Omental fat pad (tissue), 4 donors: ENCODE results near the gene PALM. TPM values are rescaled to one million over a fixed set of nuclear protein-coding genes. Genes with fewer than 3 reads are reported as not detected.
A peak's percentile ranks its signal among the peaks of the same experiment; 100 is the strongest.

ENCODE experiments used
- ATAC-seq: fragments of 150-250 bp; one replicate; pipeline ENCODE4 v1.9.1; 2016; ENCODE audit warnings: mild to moderate bottlenecking, moderate library complexity; ENCODE audit not compliant: low FRiP score
- DNase-seq: peaks from one replicate; pipeline ENCODE4 v3.0.0-alpha.2; 2019; ENCODE audit warnings: low spot score
- total RNA-seq, 4 donors: library from RNA; depleted of rRNA; stranded (reverse); fragments of >200 nt; gene quantifications; one replicate each; pipeline ENCODE4 v1.1.0, GENCODE V29; 2016
- TF ChIP-seq, protein P1 (sequence below), 3 donors: fragments of 450-650 bp; IDR thresholded peaks; one replicate each; pipeline ENCODE4 v1.5.1; 2016 to 2017; ENCODE audit warnings: antibody characterized with exemption in 3 of 3, mild to moderate bottlenecking in 3 of 3, moderate library complexity in 2 of 3

The PALM gene
- total RNA-seq, 4 donors from 2014 or later: 44.6 to 119 (median 54.8) TPM

GRCh38 chr19:731000-731399 lies 22.3 kb downstream of the PALM start:
- TF ChIP-seq, protein P1, sequence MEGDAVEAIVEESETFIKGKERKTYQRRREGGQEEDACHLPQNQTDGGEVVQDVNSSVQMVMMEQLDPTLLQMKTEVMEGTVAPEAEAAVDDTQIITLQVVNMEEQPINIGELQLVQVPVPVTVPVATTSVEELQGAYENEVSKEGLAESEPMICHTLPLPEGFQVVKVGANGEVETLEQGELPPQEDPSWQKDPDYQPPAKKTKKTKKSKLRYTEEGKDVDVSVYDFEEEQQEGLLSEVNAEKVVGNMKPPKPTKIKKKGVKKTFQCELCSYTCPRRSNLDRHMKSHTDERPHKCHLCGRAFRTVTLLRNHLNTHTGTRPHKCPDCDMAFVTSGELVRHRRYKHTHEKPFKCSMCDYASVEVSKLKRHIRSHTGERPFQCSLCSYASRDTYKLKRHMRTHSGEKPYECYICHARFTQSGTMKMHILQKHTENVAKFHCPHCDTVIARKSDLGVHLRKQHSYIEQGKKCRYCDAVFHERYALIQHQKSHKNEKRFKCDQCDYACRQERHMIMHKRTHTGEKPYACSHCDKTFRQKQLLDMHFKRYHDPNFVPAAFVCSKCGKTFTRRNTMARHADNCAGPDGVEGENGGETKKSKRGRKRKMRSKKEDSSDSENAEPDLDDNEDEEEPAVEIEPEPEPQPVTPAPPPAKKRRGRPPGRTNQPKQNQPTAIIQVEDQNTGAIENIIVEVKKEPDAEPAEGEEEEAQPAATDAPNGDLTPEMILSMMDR (IDR thresholded peaks at IDR 0.05): no peak
- ATAC-seq (no peak), DNase-seq (no peak)

GRCh38 chr19:732148-733069 lies 23.7 kb downstream of the PALM start:
- TF ChIP-seq, protein P1 (IDR thresholded peaks at IDR 0.05): no peak
- DNase-seq (no peak), ATAC-seq (no peak)

GRCh38 chr19:734716-735115 lies 26.0 kb downstream of the PALM start:
- ATAC-seq (no peak), DNase-seq (no peak)
- TF ChIP-seq, protein P1 (IDR thresholded peaks at IDR 0.05): no peak

DNA sequence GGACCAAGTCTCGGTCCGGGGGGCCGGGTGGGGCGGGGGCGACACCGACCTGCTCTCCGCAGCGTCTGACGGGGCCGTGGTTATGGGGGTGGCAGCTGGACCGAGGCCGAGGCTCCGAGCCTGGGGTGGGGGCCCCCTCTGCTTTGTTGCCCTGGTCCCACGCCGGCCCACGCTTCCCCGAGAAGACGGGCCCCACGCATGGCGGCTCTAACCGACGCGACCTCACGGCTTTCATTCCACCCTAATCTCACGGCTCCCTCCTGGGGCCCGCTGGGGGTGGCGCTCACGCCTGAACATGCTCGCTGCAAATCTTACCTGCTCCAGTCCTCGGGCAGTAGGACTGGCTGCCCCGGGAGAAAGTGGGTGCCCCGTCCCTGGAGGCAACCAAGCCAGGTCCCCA lies 27.4 kb downstream of the PALM start:
- TF ChIP-seq, protein P1 (IDR thresholded peaks at IDR 0.05): no peak
- DNase-seq (no peak), ATAC-seq (no peak)

DNA sequence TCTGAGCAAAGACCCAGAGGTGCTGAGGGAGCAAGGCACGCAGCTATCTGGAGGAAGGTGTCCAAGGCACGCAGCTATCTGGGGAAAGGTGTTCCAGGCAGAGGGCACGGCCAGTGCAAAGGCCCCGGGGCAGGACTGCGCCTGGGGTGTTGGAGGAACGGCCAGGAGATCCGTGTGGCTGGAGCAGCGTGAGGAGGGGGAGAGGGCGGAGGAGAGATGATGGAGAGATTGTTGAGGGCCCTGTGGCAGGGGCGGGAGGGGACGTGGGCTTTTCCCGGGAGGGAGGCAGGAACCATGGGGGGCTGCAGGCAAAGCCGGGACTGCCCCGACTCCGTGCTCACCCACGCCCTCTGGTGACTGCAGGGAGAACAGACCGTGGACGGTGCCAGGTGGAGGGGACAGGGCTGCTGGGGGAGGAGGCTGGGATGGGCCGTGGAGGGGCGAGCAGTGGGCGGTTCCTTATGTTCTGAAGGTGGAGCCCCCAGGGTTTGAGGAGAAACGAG lies 28.9 kb downstream of the PALM start:
- TF ChIP-seq, protein P1 (IDR thresholded peaks at IDR 0.05): no peak
- ATAC-seq (peak; percentile 45), DNase-seq (no peak)

DNA sequence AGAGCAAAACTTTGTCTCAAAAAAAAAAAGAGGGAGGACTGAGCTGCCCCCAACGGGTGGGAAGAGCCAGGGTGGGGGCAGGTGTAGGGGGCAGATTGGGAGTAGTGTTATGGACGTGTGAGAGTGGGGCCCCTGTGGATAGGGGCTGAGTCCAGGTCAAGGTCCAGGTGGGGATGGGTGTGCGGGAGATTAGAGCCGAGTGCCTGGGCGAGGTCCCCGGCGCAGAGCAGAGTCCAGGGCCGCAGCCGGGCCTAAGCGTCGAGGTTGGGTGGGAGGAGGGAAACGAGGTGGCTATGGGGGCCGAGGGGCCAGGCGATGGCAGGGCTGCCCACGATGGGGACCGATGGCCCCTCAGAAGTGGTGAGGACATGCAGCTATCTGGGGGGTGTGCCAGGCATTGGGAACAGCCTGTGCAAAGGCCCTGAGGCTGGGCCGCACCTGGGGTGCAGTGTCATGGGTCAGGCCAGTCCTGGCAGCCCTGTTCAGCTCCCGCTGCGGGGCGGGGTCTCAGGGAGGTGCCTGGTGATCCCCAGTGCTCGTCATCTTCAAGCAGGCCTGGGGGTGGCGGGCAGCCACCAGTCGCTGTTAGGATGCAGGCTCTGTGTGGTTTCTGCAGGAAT lies 29.9 kb downstream of the PALM start:
- DNase-seq (no peak), ATAC-seq (no peak)

More for the DNA sequence above, 29.9 kb downstream of the PALM start:
- TF ChIP-seq, protein P1 (IDR thresholded peaks at IDR 0.05): no peak
